ENCODE measurements around the gene ARHGAP20. TPM values are rescaled to one million over a fixed set of nuclear protein-coding genes. Genes with fewer than 3 reads are reported as not detected.

Gene ARHGAP20
- total RNA-seq, 1 experiment from 2014 or later: not detected

- no peak overlapping the region for H3K4me3 ChIP-seq (ENCODE audit: low read length)
- no peak for DNase-seq
- no peak overlapping the region for H3K27ac ChIP-seq (ENCODE audit: low read length)
- H3F3A ChIP-seq (ENCODE audit: low read length, unreplicated experiment): no peaks in the 10 kb centered on the region
- no peaks in the 10 kb centered on the region for H3K79me2 ChIP-seq (ENCODE audit: low read length)
- no peaks in the 10 kb centered on the region for H3K4me1 ChIP-seq (ENCODE audit: insufficient read depth, low read length)
- ATAC-seq: no peak
- CTCF ChIA-PET: no interaction called here
- H4K20me1 ChIP-seq (ENCODE audit: low read length): no peaks in the 10 kb centered on the region
- POLR2A ChIA-PET (ENCODE audit: unreplicated experiment): no interaction called here
- intact Hi-C loops (cut with micrococcal nuclease): no loop called here
- no TSS peak for BruUV-seq (replicated peaks)
- H3K9me2 ChIP-seq (replicated peaks; ENCODE audit: low read length): no peaks in the 10 kb centered on the region
- no peak overlapping the region for H2AFZ ChIP-seq (ENCODE audit: low read length)
- peaks cover 14% of the 10 kb centered on the region; the same call in 1 of the 2 replicates for H3K27me3 ChIP-seq (ENCODE audit: low read length)
- H3K4me2 ChIP-seq (ENCODE audit: low read length): no peak overlapping the region
- no peak overlapping the region for H3K9ac ChIP-seq (ENCODE audit: low read length)
- H3K9me3 ChIP-seq (ENCODE audit: low read length): peaks cover 6% of the 10 kb centered on the region; the same call in 1 of the 2 replicates
- TF ChIP-seq EZH2phosphoT487 (IDR thresholded peaks at IDR 0.05; ENCODE audit: borderline replicate concordance, low read length): no peak
- TF ChIP-seq EZH2 (IDR thresholded peaks at IDR 0.05; ENCODE audit: low read length, unreplicated experiment): no peak
- TF ChIP-seq CTCF (conservative IDR thresholded peaks at IDR 0.05; ENCODE audit: low read depth, low read length): no peak
- H3K36me3 ChIP-seq (ENCODE audit: low read depth, low read length): no peaks in the 10 kb centered on the region
Measured at GRCh38 chr11:110598725-110599124, 113.5 kb downstream of the ARHGAP20 start.

- Histone ChIP-seq H3K9ac (ENCODE audit: low read length) (no peak overlapping the region), H3K4me3 (ENCODE audit: low read length) (no peak overlapping the region), H3K9me3 (ENCODE audit: low read length) (no peaks in the 10 kb centered on the region), H4K20me1 (ENCODE audit: low read length) (0 out of 2 replicates have a peak, but pooled peaks cover 2% of the 10 kb centered on the region), H3K9me2 (replicated peaks; ENCODE audit: low read length) (no peaks in the 10 kb centered on the region), H3K4me1 (ENCODE audit: insufficient read depth, low read length) (no peaks in the 10 kb centered on the region), H3F3A (ENCODE audit: low read length, unreplicated experiment) (no peaks in the 10 kb centered on the region), H3K27ac (ENCODE audit: low read length) (no peak overlapping the region), H3K27me3 (ENCODE audit: low read length) (peaks cover 69% of the 10 kb centered on the region), H3K4me2 (ENCODE audit: low read length) (no peak overlapping the region), H2AFZ (ENCODE audit: low read length) (no peak overlapping the region), H3K79me2 (ENCODE audit: low read length) (no peaks in the 10 kb centered on the region), H3K36me3 (ENCODE audit: low read depth, low read length) (no peaks in the 10 kb centered on the region)
- TF ChIP-seq CTCF (conservative IDR thresholded peaks at IDR 0.05; ENCODE audit: low read depth, low read length) (no peak), EZH2 (IDR thresholded peaks at IDR 0.05; ENCODE audit: low read length, unreplicated experiment) (no peak), EZH2phosphoT487 (IDR thresholded peaks at IDR 0.05; ENCODE audit: borderline replicate concordance, low read length) (no peak)
- ChIA-PET CTCF (no interaction called here), POLR2A (ENCODE audit: unreplicated experiment) (no interaction called here)
- no TSS peak for BruUV-seq (replicated peaks)
- intact Hi-C loops (cut with micrococcal nuclease): no loop called here
- no peak for DNase-seq
- ATAC-seq: no peak
Measured at GRCh38 chr11:110587972-110588371, 124.3 kb downstream of the ARHGAP20 start.

GRCh38 chr11:110587129-110587528 is 125.1 kb downstream of the ARHGAP20 start:
- intact Hi-C loops (cut with micrococcal nuclease): no loop called here
- no peak overlapping the region for H3K4me3 ChIP-seq (ENCODE audit: low read length)
- peaks cover 68% of the 10 kb centered on the region for H3K27me3 ChIP-seq (ENCODE audit: low read length)
- no peaks in the 10 kb centered on the region for H3K9me2 ChIP-seq (replicated peaks; ENCODE audit: low read length)
- H3F3A ChIP-seq (ENCODE audit: low read length, unreplicated experiment): no peaks in the 10 kb centered on the region
- no peaks in the 10 kb centered on the region for H3K36me3 ChIP-seq (ENCODE audit: low read depth, low read length)
- DNase-seq (no peak), ATAC-seq (no peak)
- H3K9ac ChIP-seq (ENCODE audit: low read length): no peak overlapping the region
- no TSS peak for BruUV-seq (replicated peaks)
- 0 out of 2 replicates have a peak, but pooled peaks cover 3% of the 10 kb centered on the region for H4K20me1 ChIP-seq (ENCODE audit: low read length)
- no peaks in the 10 kb centered on the region for H3K9me3 ChIP-seq (ENCODE audit: low read length)
- no peak overlapping the region for H2AFZ ChIP-seq (ENCODE audit: low read length)
- ChIA-PET POLR2A (ENCODE audit: unreplicated experiment) (no interaction called here), CTCF (no interaction called here)
- no peak overlapping the region for H3K4me2 ChIP-seq (ENCODE audit: low read length)
- no peak for TF ChIP-seq EZH2 (IDR thresholded peaks at IDR 0.05; ENCODE audit: low read length, unreplicated experiment)
- TF ChIP-seq EZH2phosphoT487 (IDR thresholded peaks at IDR 0.05; ENCODE audit: borderline replicate concordance, low read length): no peak
- no peak for TF ChIP-seq CTCF (conservative IDR thresholded peaks at IDR 0.05; ENCODE audit: low read depth, low read length)
- H3K27ac ChIP-seq (ENCODE audit: low read length): no peak overlapping the region
- no peaks in the 10 kb centered on the region for H3K4me1 ChIP-seq (ENCODE audit: insufficient read depth, low read length)
- no peaks in the 10 kb centered on the region for H3K79me2 ChIP-seq (ENCODE audit: low read length)

Data from PC-3 (cell line).